ENCODE data around the gene ALPL.
"Not testable (repeated sequence)": the region's sequence is repeated elsewhere in the genome, so short reads cannot be mapped to it uniquely, and the experiment has no call there.

ALPL gene

GRCh38 chr1:21563971-21564370, 54.7 kb downstream of the ALPL start:
- peak; percentile 21 for DNase-seq

- no peak for DNase-seq
Measured at GRCh38 chr1:21564521-21565095, 55.4 kb downstream of the ALPL start.

DNA sequence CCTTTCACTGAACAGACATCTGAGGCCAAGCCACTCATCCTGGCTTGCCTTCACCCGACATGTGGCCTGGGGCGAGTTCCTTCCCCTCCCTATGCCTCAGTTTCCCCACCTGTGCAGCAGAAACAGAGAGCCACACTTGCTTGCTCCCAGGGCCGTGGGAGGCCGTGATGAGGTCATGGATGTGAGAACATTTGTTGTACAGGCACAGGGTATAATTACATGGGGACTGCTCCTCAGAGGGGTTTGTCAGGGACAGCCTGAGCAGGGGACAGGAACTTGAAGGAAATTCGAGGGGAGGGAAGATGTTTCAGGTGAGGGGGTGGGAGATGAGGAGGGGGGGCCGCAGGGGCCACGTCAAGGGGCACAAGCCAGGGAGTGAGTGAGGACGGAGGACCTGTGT, 56.1 kb downstream of the ALPL start:
- peak; percentile 18 for DNase-seq

GRCh38 chr1:21566361-21566760, 57.1 kb downstream of the ALPL start:
- not testable (repeated sequence) for DNase-seq

DNA sequence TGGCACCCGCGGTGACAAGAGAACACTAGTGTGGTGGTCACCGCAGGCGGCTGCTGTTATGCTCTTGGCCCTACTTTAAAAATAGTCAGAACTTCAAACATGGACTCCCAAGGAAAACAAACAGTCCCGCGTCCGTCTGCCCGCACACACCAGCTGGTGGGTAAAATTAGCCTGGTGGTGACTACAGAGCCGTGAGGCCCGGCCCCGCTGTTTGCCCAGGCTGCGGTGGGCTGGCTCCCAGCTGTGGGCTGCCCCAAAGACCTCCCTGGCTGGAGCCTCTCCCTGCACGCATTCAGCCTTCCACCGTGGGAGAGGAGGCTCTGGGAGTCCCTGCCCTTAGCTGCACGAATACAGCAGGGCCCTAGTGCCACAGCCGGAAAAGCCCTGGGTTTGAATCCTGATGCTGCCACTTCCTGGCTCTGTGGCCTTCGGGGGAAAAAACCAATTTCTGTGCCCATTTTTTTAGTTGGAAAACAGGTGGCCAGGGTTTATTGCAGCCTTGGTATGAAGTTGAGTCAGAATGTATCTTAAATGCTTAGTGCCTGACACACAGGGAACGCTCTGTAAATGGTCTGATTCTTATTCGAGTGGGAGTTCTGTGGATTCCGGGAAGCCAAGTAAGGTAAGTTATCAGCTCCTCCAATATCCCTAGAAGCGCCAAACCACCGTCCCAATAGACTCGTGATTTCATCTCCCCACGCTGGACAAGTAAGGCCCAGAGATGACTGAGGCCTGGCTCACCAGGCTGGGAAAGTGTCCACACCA, 58.2 kb downstream of the ALPL start:
- DNase-seq, result peak; percentile 50

DNA sequence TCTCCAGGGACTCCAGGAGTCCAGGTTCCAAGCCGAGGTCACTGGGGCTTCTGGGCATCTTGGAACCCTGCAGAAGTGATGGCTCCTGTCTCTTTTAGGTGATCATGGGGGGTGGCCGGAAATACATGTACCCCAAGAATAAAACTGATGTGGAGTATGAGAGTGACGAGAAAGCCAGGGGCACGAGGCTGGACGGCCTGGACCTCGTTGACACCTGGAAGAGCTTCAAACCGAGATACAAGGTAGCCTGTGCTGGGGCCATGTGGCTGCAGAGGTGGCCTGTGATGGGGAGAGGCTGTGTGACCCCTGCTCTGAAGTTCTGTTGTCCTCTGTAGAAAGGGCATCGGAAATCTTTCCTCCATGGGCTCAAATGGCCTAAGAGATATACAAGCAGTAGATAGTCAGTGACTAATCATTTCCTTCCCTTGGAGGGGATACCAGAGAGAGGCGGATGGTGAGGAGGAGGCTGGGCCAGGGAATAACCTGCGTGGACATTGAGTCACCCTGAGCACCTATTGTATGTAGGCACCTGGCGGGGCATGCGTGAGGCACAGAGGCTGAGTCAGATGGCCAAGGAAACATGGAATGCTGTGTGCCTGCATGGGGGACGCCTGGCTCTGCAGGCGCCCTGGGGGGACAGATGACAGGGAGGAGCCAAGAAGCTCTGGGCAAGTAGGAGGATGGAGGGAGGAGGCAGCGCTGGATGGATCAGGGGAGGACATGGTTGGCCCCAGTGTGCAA, 59.0 kb downstream of the ALPL start:
- no peak for DNase-seq

DNA sequence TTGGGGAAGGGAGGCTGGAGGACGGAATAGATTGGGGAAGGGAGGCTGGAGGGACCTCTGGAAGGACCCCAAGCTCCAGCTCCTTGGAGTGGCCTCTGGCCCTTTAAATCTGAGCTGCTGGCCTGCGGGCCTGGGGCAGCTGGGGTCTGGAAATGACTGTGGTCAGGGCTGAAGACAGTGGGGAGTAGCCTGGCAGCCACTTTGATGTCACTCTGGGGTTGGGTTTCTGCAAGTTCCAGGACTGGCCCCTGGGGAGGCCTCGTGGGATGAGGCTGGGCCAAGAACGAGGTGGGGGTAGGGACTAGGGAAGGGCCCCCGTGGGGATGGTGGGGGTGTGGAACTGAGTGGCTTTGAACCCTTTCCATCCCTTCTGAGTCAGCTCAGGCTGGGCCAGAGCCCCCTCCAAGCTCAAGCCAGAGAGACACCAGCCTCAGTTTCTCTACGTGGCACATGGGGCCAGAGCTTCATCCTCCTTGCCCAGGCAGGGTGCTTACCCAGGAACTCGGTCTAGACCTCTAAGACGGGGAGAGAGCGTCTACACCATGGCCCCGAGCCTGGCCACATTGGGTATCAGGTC, 59.7 kb downstream of the ALPL start:
- DNase-seq, result peak; percentile 51

GRCh38 chr1:21569820-21570527, 60.8 kb downstream of the ALPL start:
- no peak for DNase-seq

DNA sequence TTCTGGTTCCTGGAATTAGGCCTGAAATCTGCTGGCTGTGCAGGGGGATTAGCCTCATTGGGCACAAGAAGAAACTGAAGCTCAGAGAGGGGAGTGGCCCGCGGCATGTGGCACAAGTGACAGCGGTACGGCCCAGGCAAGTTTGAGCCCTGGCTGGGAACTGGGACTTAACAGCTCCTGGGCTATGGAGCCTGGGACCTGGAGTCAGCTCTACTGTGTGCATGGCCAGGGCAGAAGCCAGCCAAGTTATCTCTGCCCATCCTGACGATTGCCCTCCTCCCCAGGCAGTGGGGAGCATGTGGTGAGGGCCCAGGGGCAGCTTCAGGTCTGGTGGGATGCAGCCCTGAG, 61.3 kb downstream of the ALPL start:
- DNase-seq, result no peak

DNA sequence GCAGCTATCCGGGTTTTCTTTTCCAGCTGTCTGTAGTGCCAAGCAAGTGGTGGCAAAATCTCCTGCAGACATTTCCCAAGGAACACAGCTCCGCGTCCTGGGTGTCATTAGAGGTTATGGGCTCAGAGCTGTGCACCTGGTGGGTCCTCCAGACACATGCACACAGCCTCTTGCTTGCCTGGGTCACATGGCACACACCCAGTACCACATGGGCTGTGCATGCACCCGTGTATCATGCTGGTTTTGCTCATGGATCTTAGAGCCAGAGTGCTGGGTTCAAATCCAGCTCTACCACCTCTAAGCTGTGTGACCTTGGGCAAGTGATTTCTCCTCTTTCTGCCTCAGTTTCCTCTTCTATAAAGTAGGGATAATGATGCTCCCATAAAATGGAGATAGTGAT, 61.7 kb downstream of the ALPL start:
- DNase-seq, result no peak

DNA sequence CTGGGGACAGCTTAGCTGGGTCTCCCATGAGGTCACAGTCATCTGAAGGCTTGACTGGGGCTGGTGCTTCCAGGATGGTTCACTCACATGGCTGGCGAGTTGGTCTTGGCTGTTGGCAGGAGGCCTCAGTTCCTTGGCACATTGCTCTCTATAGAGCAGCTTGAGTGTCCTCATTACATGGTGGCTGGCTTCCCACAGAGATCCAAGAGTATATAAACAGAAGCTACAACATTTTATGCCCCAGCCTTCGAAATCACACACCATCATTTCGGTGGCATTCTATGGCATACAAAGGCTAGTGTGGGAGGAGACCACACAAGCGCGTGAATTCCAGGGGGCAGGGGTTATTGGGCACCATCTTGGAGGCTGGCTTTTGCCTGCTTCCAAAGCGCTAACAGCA, 63.0 kb downstream of the ALPL start:
- DNase-seq, result no peak

DNA sequence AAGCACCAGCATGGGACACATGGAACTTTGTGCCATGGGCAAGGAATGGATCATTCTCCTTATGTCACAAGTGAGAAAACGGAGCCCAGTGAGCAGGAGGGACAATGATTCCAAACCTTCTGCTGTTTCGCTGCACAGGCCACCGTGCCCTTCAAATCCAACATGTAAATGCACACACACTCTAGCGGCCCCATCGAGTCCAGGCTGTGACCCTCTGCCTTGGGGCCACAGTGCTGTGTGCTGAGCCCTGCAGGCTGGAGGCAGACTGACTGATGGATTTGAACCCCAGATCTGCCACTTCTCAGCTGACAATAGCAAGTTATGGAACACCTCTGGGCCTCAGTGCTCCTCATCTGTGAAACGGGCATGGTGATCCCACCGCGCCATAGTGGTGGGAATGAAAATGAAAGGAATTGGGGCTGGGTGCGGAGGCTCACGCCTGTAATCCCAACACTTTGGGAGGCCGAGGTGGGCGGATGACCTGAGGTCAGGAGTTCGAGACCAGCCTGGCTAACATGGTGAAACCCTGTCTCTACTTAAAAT, 63.6 kb downstream of the ALPL start:
- no peak for DNase-seq

GRCh38 chr1:21573475-21573874, 64.3 kb downstream of the ALPL start:
- DNase-seq, result no peak

GRCh38 chr1:21573971-21574465, 64.8 kb downstream of the ALPL start:
- DNase-seq, result peak; percentile 84

DNA sequence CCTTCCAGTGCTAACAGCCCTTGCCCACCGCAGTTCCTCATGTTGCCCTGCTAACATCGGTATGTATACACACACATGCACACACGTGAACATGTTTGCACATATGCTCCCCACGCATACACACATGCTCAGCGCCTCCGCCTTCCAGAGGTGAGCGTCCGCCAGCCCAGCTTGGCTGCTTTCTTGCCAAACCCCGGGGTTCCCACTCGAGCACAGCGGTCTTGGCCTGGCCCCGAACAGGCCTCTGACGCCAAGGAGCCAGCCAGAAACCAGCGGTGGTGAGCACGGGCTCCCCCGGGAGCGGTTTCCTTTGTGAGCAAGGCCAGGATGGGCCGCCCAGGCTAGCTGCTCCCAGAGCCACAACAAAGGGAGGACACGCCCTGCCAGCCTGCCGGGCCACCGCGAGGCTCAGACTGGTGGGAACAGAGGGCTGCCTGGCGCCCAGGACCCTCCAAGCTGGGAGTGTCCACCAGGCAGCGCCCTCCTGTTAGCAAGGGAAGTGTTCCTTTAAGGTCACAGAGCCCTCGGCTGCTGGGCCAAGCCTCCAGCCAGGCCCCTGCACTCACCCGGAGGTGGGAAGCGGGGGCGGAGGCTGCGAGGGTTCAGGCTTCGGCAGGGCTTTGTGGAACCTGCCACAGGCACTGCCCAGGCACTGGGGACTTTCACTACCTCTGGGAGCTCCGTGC, 65.4 kb downstream of the ALPL start:
- peak; percentile 84 for DNase-seq

DNA sequence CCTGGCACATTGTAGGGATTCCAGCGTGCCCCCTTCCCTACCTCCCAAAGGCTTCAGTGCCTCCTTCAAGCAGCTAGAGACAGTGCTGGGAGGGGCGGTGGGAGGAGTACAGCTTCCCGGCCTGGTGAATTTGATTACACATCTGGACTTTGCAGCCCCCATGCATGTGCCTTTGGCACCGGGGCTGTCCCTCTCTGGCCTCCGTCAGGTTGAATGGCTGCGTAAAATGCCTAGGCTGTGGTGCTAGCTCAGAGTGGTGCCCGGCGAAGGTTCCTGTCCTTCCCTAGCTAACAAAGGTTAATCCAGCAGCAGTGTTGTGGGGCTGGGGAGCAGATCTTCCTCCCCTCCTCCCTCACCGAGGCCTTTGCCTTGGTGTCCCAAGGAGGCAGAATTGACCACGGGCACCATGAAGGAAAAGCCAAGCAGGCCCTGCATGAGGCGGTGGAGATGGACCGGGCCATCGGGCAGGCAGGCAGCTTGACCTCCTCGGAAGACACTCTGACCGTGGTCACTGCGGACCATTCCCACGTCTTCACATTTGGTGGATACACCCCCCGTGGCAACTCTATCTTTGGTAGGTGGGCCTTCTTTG, 66.2 kb downstream of the ALPL start:
- DNase-seq, result no peak

DNA sequence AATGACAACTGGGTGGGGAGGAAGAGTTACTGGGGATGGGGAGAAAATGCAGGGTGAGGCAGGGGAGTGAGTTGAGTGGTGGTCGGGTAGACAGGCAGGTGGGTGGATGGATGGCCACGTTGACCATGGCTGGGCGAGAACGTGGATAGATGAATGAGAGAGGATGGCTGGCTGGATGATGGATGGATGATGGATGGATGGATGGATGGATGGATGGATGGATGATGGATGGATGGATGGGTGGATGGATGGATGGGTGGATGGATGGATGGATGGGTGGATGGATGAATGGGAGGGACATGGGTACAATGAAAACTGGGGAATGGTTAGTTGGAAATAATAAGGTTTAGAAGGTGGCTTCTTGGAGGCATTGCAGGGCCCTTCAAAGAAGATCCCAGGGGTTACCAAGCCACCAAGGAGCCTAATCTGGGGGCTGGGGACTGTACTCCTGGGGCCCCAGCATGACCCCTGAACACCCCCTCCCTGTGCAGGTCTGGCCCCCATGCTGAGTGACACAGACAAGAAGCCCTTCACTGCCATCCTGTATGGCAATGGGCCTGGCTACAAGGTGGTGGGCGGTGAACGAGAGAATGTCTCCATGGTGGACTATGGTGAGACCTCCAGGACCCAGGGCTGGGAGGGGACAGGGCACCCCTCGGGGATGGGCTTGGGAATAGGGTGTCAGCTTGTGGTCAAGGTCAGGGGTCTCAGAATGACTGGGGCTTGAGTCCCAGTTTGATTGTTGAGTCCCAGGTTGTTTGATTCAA, 67.0 kb downstream of the ALPL start:
- DNase-seq, result no peak

DNA sequence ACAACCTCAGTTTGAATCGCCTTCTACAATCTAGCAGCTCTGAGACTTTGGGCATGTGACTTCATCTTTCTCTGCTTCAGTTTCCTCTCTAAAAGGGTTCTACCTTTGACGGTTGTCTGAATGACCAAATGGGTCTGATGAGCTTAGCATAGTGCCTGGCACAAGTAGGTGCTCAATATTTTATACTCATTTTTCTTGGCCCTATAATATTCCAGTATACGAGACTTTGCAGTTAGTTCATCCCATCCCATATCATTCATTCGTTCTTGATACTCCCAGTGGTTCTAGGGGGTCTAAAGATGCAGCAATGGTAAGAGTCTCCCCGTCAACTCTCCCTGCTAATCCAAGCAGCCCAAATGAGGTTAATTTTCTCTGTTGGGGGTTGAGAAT, 67.6 kb downstream of the ALPL start:
- DNase-seq, result no peak

- no peak for DNase-seq
Measured at GRCh38 chr1:21577324-21577723, 68.1 kb downstream of the ALPL start.

GRCh38 chr1:21577933-21578332, 68.7 kb downstream of the ALPL start:
- no peak for DNase-seq

GRCh38 chr1:21579791-21580190, 70.6 kb downstream of the ALPL start:
- DNase-seq, result no peak
